ENCODE measurements around the gene PEX10.

Gene PEX10

GRCh38 chr1:2374252-2375155 is 37.9 kb downstream of the PEX10 start:
- DNase-seq = no peak

DNA sequence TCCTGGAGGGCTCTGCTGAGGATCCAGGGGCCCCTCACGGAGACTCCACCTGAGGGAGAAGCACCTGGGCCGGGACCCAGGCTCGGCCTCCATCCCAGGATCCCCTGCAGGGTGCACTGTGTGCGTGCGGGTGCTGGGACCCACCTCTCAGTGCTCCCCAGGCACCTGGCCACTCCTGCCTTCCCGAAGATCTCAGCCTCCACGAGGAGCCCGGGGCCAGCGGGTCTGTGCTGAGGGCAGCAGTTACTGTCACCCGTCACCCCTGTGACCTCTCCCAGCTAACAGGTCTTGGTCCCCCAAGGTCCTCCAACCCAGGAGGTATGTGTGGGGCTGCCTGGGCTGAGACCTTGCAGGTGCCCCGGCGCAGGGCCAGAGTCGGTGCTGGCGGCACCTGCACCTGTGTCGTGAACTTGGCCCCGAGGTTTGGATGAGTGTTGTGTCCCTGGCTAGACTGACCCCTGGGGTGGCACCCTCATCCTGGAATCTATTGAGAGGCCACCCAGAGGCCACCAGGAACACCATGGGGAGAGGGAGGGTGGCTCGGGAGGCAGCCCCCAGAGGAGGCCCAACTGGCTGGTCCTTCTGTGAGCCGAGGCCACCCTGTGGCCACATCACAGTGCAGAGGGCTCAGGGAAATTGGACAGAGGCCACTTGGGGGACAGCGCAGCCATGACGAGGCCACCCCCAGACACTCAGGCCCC is 38.7 kb downstream of the PEX10 start:
- no peak for DNase-seq

GRCh38 chr1:2372551-2373490 is 39.5 kb downstream of the PEX10 start:
- no peak for DNase-seq

GRCh38 chr1:2368053-2368744 is 44.2 kb downstream of the PEX10 start:
- DNase-seq = no peak

DNA sequence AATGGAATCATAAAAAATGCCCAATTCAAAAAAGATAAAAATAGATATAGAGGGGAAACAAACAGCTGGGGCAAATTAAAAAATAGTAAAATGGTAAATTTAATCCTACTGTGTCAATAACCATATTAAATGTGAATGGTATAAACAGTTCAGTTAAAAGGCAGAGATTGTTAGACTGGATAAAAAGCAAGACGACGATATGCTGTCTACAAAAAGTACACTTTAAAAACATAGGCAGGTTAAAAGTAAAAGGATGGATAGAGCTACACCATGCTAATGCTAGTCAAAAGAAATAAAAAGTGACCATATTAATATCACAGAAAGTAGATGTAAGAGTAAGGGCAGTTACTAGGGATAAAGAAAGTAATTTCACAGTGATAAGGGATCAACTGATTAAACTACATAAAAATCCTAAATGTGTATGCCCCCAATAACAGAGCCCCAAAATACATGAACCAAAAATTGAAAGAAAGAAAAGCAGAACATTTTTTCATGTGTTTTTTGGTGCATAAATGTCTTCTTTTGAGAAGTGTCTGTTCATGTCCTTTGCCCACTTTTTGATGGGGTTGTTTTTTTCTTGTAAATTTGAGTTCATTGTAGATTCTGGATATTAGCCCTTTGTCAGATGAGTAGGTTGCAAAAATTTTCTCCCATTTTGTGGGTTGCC is 48.4 kb downstream of the PEX10 start:
- no peak for DNase-seq

DNA sequence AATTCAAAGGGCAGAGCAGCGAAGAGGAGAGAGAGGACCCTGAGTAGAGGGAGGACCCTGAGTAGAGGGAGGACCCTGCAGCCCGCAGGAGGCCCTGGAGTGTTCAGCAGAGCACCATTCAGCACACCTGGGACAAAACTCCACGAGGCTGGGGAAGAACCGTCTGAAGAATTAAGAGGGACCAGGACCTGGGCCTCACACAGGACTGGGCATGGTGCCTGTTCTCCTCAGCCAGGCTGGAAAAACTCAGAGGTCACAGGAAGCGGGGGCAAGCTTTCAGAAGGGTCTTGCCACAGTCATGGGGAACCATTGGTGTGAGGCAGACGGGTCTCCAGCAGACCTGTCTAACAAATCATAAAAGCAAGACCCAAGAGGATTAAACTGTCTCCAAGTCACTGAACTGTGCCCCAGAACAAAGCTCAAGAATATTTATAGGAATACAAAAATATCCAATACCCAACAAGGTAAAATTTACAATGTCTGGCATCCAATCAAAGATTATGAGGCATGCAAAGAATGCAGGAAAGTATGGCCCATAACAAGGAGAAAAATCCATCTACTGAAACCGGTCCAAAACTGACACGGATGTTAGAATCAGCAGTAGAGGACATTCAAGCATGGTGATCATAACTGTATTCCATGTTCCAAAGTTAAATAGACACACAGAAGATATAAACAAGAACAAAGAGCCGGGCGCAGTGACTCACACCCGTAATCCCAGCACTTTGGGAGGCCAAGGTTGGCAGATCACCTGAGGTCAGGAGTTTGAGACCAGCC is 51.6 kb downstream of the PEX10 start:
- DNase-seq = no peak

GRCh38 chr1:2358651-2359640 is 53.4 kb downstream of the PEX10 start:
- DNase-seq = no peak

- DNase-seq = no peak
Observed at GRCh38 chr1:2358072-2358471, 54.3 kb downstream of the PEX10 start.

DNA sequence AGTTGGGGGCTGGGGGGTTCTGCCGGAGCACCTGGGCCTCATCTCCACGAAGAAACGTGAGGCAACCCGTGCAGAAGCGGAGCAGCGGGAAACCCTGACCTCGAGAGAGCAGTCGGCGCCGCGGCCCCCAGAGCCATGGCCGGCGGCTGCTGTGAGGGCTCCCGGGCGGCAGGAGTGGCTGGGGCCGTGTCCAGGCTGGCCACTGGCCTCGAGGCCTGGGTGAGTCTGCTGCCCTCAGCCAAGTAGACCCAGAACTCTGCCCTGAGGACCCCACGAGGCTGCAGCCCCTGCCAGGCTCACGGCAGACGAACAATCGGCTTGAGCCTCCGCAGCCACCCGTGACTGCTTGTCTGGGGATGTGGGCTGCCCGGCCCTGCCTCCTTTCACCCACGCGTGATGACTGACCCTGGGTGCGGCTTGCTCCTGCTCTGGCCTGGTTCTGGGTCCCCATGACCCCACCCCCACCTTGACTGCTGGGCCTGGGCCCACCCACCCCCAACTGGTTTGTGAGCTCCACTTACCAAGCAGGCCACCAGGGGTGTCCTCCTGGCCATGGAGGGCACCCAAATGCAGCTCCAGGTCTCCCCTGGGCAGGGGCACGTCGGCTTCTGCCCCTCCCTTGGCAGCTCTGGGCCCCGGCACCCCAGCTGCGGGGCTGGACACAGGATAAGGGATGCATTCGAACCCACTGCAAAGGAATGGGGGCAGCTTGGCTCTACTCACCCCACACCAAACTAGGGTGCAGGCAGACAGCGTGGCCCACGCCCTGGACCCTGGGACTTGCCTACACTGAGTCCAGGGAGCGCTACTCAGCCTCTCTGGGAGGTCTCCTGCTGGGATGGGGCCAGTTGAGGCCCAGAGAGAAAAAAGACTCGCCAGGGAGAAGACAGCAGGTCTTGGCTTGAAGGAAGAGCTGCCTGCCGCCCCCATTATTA is 55.2 kb downstream of the PEX10 start:
- DNase-seq = no peak

- DNase-seq = no peak
Observed at GRCh38 chr1:2356401-2356800, 56.0 kb downstream of the PEX10 start.

DNA sequence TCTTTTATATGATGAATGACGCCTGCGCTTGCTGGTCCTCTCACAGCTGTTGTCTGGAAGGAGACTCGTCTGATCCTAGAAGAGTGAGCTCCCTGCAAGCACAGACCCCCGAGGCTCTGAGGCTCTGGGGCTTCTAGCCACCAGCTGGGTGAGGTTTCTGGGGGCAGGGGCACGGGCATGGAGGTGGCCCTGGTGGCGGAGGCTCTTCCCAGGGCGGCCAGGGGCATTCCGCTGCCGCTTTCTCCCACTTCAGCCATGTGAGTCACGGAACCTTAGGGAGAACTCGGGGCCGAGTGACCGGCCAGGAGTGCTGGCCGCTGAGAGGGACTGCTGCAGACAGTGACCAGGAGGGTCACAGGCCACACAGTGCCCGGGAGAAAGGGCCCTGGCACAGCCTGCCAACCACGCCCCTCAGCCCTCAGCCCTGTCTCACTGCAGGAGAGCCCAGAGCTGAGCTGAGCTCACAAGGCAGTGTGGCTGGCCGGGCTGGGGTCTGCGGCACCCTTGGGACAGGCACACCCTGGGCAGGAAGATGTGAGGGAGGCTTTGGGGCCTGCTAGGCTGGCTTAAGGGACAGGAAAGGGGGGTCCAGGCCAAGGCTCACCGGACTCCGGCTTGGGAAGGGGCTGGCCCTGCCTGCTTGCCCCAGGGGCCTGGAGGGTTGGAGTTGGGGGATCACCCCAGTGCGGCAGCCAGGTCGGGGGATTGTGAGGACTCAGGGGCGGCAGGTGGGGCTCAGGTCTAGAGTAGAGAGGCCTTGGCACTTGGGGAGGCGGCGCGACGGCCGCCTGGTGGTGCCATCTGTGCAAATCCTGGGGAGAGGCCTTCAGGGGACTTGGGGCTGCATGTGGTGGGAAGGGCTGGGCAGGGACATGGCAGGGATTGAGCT is 56.7 kb downstream of the PEX10 start:
- DNase-seq = no peak

DNA sequence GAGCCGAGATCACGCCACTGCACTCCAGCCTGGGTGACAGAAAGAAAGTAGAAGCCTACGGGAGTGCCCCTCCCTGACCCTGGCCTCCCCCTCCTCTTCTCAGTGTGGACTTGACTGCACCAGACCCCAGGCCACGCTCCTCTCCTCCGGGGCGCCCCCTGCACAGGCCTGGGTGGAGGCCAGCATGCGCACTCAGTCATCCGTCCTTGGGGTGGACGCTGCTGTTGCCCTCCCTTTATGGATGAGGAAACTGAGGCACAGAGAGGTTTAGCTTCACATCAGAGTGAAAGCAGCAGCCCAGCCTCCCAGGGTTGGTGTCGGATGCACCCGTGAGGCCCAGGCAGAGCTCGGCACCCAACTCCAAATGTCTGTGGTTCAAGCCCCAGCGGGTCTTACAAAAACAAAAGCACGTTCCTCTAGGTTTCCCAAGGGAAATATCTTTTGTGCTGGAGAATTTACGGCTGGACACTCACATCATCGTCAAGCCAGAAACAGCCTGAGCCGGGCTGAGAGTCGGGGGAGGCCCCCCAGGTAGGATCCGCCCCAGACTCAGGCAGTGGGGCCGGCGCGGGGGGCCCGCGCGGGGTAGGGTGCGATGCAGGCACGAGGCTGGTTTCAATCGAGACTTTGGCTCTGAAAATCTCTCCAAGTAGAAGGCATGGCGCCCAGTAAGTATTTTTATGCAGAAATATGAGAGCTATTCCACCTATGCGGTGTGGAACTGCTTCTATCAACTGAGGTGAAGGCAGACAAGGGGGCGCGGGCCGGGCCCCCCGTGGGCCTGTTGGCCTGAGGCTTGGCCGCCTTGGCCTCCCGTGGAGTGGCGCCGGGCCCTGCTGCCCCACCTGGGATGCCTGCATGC is 57.6 kb downstream of the PEX10 start:
- no peak for DNase-seq
